ENCODE data around the gene TFF2. TPM values are rescaled to one million over a fixed set of nuclear protein-coding genes. Genes with fewer than 3 reads are reported as not detected.

The TFF2 gene
- total and polyA plus RNA-seq, 2 donors from 2014 or later, result not detected

GRCh38 chr21:42391297-42391696 lies 40.5 kb upstream of the TFF2 start:
- intact Hi-C loops (cut with DNase I), result no loop called here
- DNase-seq (no peak), FAIRE-seq (no peak)
- Histone ChIP-seq H3K9ac (ENCODE audit: low read length in 3 of 3) (no peak overlapping the region), H3K4me3 (ENCODE audit: low read length in 3 of 3) (no peak overlapping the region), H3K27me3 (ENCODE audit: control insufficient read depth, insufficient read depth, low read length) (no peaks in the 10 kb centered on the region), H3K9me3 (ENCODE audit: control insufficient read depth in 2 of 3, insufficient read depth in 1 of 3, low read length in 3 of 3) (no peaks in the 10 kb centered on the region), H3K27ac (ENCODE audit: low read depth in 2 of 2, low read length in 2 of 2) (no peak overlapping the region), H3K36me3 (ENCODE audit: control insufficient read depth in 2 of 3, insufficient read depth in 3 of 3, low read length in 3 of 3) (no peaks in the 10 kb centered on the region), H3K4me1 (ENCODE audit: control insufficient read depth in 2 of 3, insufficient read depth in 2 of 3, low read depth in 1 of 3, low read length in 3 of 3) (peaks cover 0 to 4% (median 0%) of the 10 kb centered on the region in 3 donors)
- TF ChIP-seq CTCF (IDR thresholded peaks at IDR 0.05; ENCODE audit: borderline replicate concordance, extremely low read depth, insufficient read depth), result no peak

GRCh38 chr21:42390696-42391095 lies 39.9 kb upstream of the TFF2 start:
- Histone ChIP-seq H3K9me3 (ENCODE audit: control insufficient read depth in 2 of 3, insufficient read depth in 1 of 3, low read length in 3 of 3) (no peaks in the 10 kb centered on the region), H3K4me3 (ENCODE audit: low read length in 3 of 3) (no peak overlapping the region), H3K36me3 (ENCODE audit: control insufficient read depth in 2 of 3, insufficient read depth in 3 of 3, low read length in 3 of 3) (no peaks in the 10 kb centered on the region), H3K4me1 (ENCODE audit: control insufficient read depth in 2 of 3, insufficient read depth in 2 of 3, low read depth in 1 of 3, low read length in 3 of 3) (peaks cover 0 to 4% (median 0%) of the 10 kb centered on the region in 3 donors), H3K27me3 (ENCODE audit: control insufficient read depth, insufficient read depth, low read length) (no peaks in the 10 kb centered on the region), H3K27ac (ENCODE audit: low read depth in 2 of 2, low read length in 2 of 2) (no peak overlapping the region), H3K9ac (ENCODE audit: low read length in 3 of 3) (no peak overlapping the region)
- no peak for DNase-seq
- no peak for FAIRE-seq
- intact Hi-C loops (cut with DNase I), result no loop called here
- no peak for TF ChIP-seq CTCF (IDR thresholded peaks at IDR 0.05; ENCODE audit: borderline replicate concordance, extremely low read depth, insufficient read depth)

GRCh38 chr21:42390193-42390592 lies 39.4 kb upstream of the TFF2 start:
- FAIRE-seq (no peak), DNase-seq (no peak)
- no peak overlapping the region for H3K4me3 ChIP-seq (ENCODE audit: low read length in 3 of 3)
- H3K27me3 ChIP-seq (ENCODE audit: control insufficient read depth, insufficient read depth, low read length), result no peaks in the 10 kb centered on the region
- peaks cover 0 to 4% (median 0%) of the 10 kb centered on the region in 3 donors for H3K4me1 ChIP-seq (ENCODE audit: control insufficient read depth in 2 of 3, insufficient read depth in 2 of 3, low read depth in 1 of 3, low read length in 3 of 3)
- no peak overlapping the region for H3K27ac ChIP-seq (ENCODE audit: low read depth in 2 of 2, low read length in 2 of 2)
- TF ChIP-seq CTCF (IDR thresholded peaks at IDR 0.05; ENCODE audit: borderline replicate concordance, extremely low read depth, insufficient read depth), result no peak
- H3K36me3 ChIP-seq (ENCODE audit: control insufficient read depth in 2 of 3, insufficient read depth in 3 of 3, low read length in 3 of 3), result no peaks in the 10 kb centered on the region
- no peaks in the 10 kb centered on the region for H3K9me3 ChIP-seq (ENCODE audit: control insufficient read depth in 2 of 3, insufficient read depth in 1 of 3, low read length in 3 of 3)
- no peak overlapping the region for H3K9ac ChIP-seq (ENCODE audit: low read length in 3 of 3)
- intact Hi-C loops (cut with DNase I), result no loop called here

GRCh38 chr21:42389449-42389835 lies 38.6 kb upstream of the TFF2 start:
- intact Hi-C loops (cut with DNase I), result no loop called here
- TF ChIP-seq CTCF (IDR thresholded peaks at IDR 0.05; ENCODE audit: borderline replicate concordance, extremely low read depth, insufficient read depth), result no peak
- Histone ChIP-seq H3K4me1 (ENCODE audit: control insufficient read depth in 2 of 3, insufficient read depth in 2 of 3, low read depth in 1 of 3, low read length in 3 of 3) (peaks cover 0 to 3% (median 0%) of the 10 kb centered on the region in 3 donors), H3K27ac (ENCODE audit: low read depth in 2 of 2, low read length in 2 of 2) (peak overlapping the region; percentile 33 to 41), H3K4me3 (ENCODE audit: low read length in 3 of 3) (peak overlapping the region in 1 of 3 donors; percentile 35), H3K9me3 (ENCODE audit: control insufficient read depth in 2 of 3, insufficient read depth in 1 of 3, low read length in 3 of 3) (no peaks in the 10 kb centered on the region), H3K9ac (ENCODE audit: low read length in 3 of 3) (peak overlapping the region in 1 of 3 donors; percentile 29), H3K27me3 (ENCODE audit: control insufficient read depth, insufficient read depth, low read length) (no peaks in the 10 kb centered on the region), H3K36me3 (ENCODE audit: control insufficient read depth in 2 of 3, insufficient read depth in 3 of 3, low read length in 3 of 3) (no peaks in the 10 kb centered on the region)
- DNase-seq (peak in 4 of 5 donors; percentile 78 to 89 (median 84)), FAIRE-seq (no peak)

Measured in kidney (tissue), 14 donors.